HepG2 (cell line): ENCODE measurements around the gene PHLDB1. TPM values are rescaled to one million over a fixed set of nuclear protein-coding genes. Genes with fewer than 3 reads are reported as not detected.

ENCODE experiments used
- ATAC-seq: fragments of 200-7000 bp; cut with Tn5 transposase; 3 replicates; pipeline ENCODE4 v1.9.1; 2020; ENCODE audit warnings: mild to moderate bottlenecking, moderate library complexity
- BruUV-seq: library from RNA; stranded (reverse); fragments of 400-500 nt; replicated peaks from 2 replicates; lab custom pipeline; 2021; lab: Mats Ljungman, UMichigan
- CTCF ChIA-PET: fragments of 300-600 bp; formaldehyde crosslinking; extraction: SDS; loops from one replicate; lab custom pipeline; 2021; ENCODE audit warnings: low total read pairs, inconsistent platforms, low intra/inter-chr PET ratio; lab: Yijun Ruan, JAX
- POLR2A ChIA-PET: fragments of 350-600 bp; sonication (Branson Sonifier 250); formaldehyde crosslinking; loops from one replicate; lab custom pipeline; 2020; ENCODE audit warnings: antibody characterized with exemption, inconsistent platforms; lab: Yijun Ruan, JAX
- DNase-seq: peaks from one replicate; pipeline ENCODE4 v3.0.0-alpha.2; 2015; ENCODE audit warnings: low spot score
- FAIRE-seq: peaks from 3 replicates; lab custom pipeline; 2011; peaks lifted over from hg19 to GRCh38; lab: Jason Lieb, UNC
- H2AFZ ChIP-seq: one replicate; pipeline ENCODE4 v1.6.1; 2011; ENCODE audit warnings: low read length, inconsistent platforms
- H3K27ac ChIP-seq: fragments of 300-600 bp; 3 replicates; pipeline ENCODE4 v1.8.0; 2011; ENCODE audit warnings: mixed run types, mild to moderate bottlenecking, mixed read lengths, low read length, inconsistent platforms; ENCODE audit not compliant: insufficient read depth; ENCODE audit errors: extremely low read length
- H3K27me3 ChIP-seq, 2 experiments: fragments of 200-600 bp in 1 of 2; 2 replicates in 1 of 2; 3 replicates in 1 of 2; pipeline versions ENCODE4 v1.6.0 to v1.8.0; 2011; ENCODE audit warnings: low read length in 2 of 2, mild to moderate bottlenecking in 2 of 2, moderate library complexity in 2 of 2, inconsistent platforms in 1 of 2; ENCODE audit not compliant: insufficient read depth in 2 of 2, control insufficient read depth in 1 of 2
- H3K36me3 ChIP-seq, 2 experiments: fragments of 200-600 bp in 1 of 2; replicated peaks in 1 of 2; 2 replicates in 1 of 2; 3 replicates in 1 of 2; pipeline versions ENCODE4 v1.5.1 to v1.8.0; 2011; ENCODE audit warnings: low read length in 2 of 2, inconsistent platforms in 1 of 2; ENCODE audit not compliant: insufficient read depth in 2 of 2, control insufficient read depth in 1 of 2
- H3K4me1 ChIP-seq: 2 replicates; pipeline ENCODE4 v1.5.1; 2012; ENCODE audit warnings: low read length, inconsistent platforms; ENCODE audit not compliant: insufficient read depth
- H3K4me2 ChIP-seq: 2 replicates; pipeline ENCODE4 v1.6.0; 2011; ENCODE audit warnings: low read depth, low read length, inconsistent platforms
- H3K4me3 ChIP-seq, 3 experiments: fragments of 200-600 bp in 1 of 3; sonication (generic), shearing (Covaris generic) in 1 of 3; replicated peaks in 1 of 3; 2 replicates each; pipeline ENCODE4 v1.5.1; 2011 to 2016; ENCODE audit warnings: low read length in 3 of 3, inconsistent platforms in 2 of 3, low read depth in 2 of 3, mild to moderate bottlenecking in 2 of 3, control low read depth in 1 of 3, mixed read lengths in 1 of 3; ENCODE audit not compliant: insufficient read depth in 1 of 3
- H3K79me2 ChIP-seq: one replicate; pipeline ENCODE4 v1.6.1; 2011; ENCODE audit warnings: low read length, inconsistent platforms; ENCODE audit not compliant: insufficient read depth
- H3K9ac ChIP-seq: 2 replicates; pipeline ENCODE4 v1.6.0; 2011; ENCODE audit warnings: mild to moderate bottlenecking, low read depth, low read length, inconsistent platforms; ENCODE audit not compliant: insufficient read depth
- H3K9me3 ChIP-seq: 2 replicates; pipeline ENCODE4 v1.5.1; 2012; ENCODE audit warnings: mild to moderate bottlenecking, low read length
- H4K20me1 ChIP-seq: 2 replicates; pipeline ENCODE4 v1.6.0; 2011; ENCODE audit warnings: inconsistent platforms, mild to moderate bottlenecking, low read length, moderate library complexity; ENCODE audit not compliant: insufficient read depth
- ARNT ChIP-seq: fragments of 450-650 bp; IDR thresholded peaks from 2 replicates; pipeline ENCODE4 v1.6.1; 2017
- GLMP ChIP-seq: sonication (generic); formaldehyde crosslinking; IDR thresholded peaks from 2 replicates; pipeline ENCODE4 v1.9.0; 2021; ENCODE audit warnings: missing genetic modification reagents, mild to moderate bottlenecking, borderline replicate concordance
- LBX2 ChIP-seq: sonication (generic); formaldehyde crosslinking; IDR thresholded peaks from 2 replicates; pipeline ENCODE4 v1.5.0; 2020; ENCODE audit warnings: missing genetic modification reagents, mild to moderate bottlenecking, borderline replicate concordance
- NFE2L1 ChIP-seq: sonication (generic); formaldehyde crosslinking; IDR thresholded peaks from 2 replicates; pipeline ENCODE4 v1.4.0; 2020; ENCODE audit warnings: missing genetic modification reagents, mild to moderate bottlenecking, borderline replicate concordance
- PAF1 ChIP-seq: IDR thresholded peaks from 2 replicates; pipeline ENCODE4 v1.6.1; 2016; ENCODE audit warnings: missing genetic modification reagents, missing compliant biosample characterization
- TARDBP ChIP-seq: sonication (generic); formaldehyde crosslinking; IDR thresholded peaks from 2 replicates; pipeline ENCODE4 v1.8.0; 2022; ENCODE audit warnings: mild to moderate bottlenecking, missing genetic modification reagents
- ZFYVE20 ChIP-seq: sonication (generic); formaldehyde crosslinking; IDR thresholded peaks from 2 replicates; pipeline ENCODE4 v1.8.0; 2023; ENCODE audit warnings: low read depth, mild to moderate bottlenecking, moderate library complexity, missing genetic modification reagents, borderline replicate concordance
- WGBS: methylation state at CpG from one replicate; pipeline ENCODE4 v1.1.6; 2017; ENCODE audit warnings: low lambda C conversion rate; 5-methylcytosine and 5-hydroxymethylcytosine counted together
- in situ Hi-C: cut with HindIII; loops from 2 replicates; pipeline ENCODE4 v1.10.0; 2017; ENCODE audit warnings: low pct_unique_long_range_greater_than_20kb; ENCODE audit not compliant: extremely low pct_ligation_motif_present
- intact Hi-C: fragments of 100-400 bp; cut with micrococcal nuclease; formaldehyde crosslinking; loops from one replicate; pipeline ENCODE4 v1.10.0; 2022; ENCODE audit not compliant: unreplicated experiment
- polyA plus RNA-seq, 8 experiments: library from polyadenylated mRNA; depleted of rRNA in 3 of 8; stranded (reverse) in 7 of 8; unstranded in 1 of 8; fragments of >200 nt; fragmentation: Illumina TruSeq in 4 of 8; extraction: Trizol in 4 of 8; gene quantifications; 2 replicates each; pipeline versions ENCODE4 v1.2.1 to v1.2.3, GENCODE V29; 2011 to 2016; ENCODE audit warnings: low read depth in 4 of 8, missing spikeins in 1 of 8, mixed read lengths in 1 of 8; ENCODE audit not compliant: insufficient read depth in 1 of 8
- total RNA-seq, 5 experiments: library from RNA; depleted of rRNA; stranded (reverse); fragments of >200 nt; fragmentation: Illumina TruSeq; extraction: Trizol; gene quantifications; 2 replicates each; pipeline ENCODE4 v1.2.3, GENCODE V29; 2016; ENCODE audit warnings: low read depth in 1 of 5
- TF ChIP-seq, protein P1 (sequence below): sonication (generic); formaldehyde crosslinking; IDR thresholded peaks from 2 replicates; pipeline ENCODE4 v1.4.0; 2020; ENCODE audit warnings: missing genetic modification reagents, borderline replicate concordance

PHLDB1 gene
- total and polyA plus RNA-seq, 2 of the 13 experiments (the other 11 are each of a cell fraction or from before 2014, with no cell fraction given), result 13.8 to 14.2 TPM

DNA sequence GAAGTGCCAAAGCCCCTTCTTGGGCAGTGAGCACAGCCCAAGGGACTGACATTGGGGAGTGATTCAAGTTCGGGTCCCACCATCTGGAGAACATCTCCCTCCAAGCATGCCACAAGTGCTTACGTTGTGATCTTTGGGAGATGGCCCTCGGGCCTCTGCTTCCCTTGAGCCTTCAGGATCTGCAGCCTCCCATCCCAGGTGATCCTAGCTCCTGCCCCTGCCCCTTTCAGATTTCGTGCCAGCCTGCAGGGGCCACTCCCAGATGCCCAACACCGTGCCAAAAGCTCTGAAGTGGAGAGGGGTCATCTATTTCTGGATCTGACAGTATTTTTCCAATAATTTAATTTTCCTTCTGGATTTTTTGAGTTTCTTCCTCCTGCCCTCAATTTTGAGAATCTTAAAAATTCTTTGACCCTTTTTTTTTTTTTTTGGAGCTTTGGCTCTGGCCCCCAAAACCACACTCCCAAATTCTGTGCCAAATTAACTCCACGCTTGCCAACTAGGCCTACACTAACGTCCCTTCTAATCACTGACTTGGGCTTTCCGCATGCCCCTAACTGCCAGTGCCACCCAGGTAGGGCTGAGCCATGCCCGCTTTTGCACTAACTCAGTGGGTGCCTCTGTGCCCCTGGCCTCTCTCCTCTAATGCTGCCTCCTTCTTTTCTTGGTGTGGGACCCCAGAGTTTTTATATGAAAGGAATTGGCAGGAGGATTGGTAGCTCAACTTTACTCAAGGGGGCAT, 25.3 kb downstream of the PHLDB1 start:
- no peak overlapping the region for H3K27ac ChIP-seq
- no peak overlapping the region for H2AFZ ChIP-seq
- WGBS, result 90% methylated on average over 9 of the region's 9 CpGs
- ChIA-PET CTCF (no interaction called here), POLR2A (interaction anchor here (2.2 to 2.7 kb wide), 2 partner anchors 12 to 24 kb away, joined by 7 to 8 read pairs; no protein-coding TSS in a partner anchor)
- H3K4me3 ChIP-seq, result no peak overlapping the region
- no peak for FAIRE-seq
- BruUV-seq, result no TSS peak
- no peak for ATAC-seq
- H3K4me1 ChIP-seq, result peaks cover 9% of the 10 kb centered on the region
- no peak overlapping the region for H3K9ac ChIP-seq
- no peaks in the 10 kb centered on the region for H4K20me1 ChIP-seq
- H3K36me3 ChIP-seq, result peaks cover 4 to 8% of the 10 kb centered on the region in 2 experiments; a peak in 3 of 5 replicates
- TF ChIP-seq NFE2L1 (CRISPR knock-in tag) (no peak), PAF1 (no peak), ARNT (no peak), TARDBP (CRISPR knock-in tag) (no peak), ZFYVE20 (CRISPR knock-in tag) (no peak), GLMP (CRISPR knock-in tag) (no peak), LBX2 (no peak)
- TF ChIP-seq, protein P1, sequence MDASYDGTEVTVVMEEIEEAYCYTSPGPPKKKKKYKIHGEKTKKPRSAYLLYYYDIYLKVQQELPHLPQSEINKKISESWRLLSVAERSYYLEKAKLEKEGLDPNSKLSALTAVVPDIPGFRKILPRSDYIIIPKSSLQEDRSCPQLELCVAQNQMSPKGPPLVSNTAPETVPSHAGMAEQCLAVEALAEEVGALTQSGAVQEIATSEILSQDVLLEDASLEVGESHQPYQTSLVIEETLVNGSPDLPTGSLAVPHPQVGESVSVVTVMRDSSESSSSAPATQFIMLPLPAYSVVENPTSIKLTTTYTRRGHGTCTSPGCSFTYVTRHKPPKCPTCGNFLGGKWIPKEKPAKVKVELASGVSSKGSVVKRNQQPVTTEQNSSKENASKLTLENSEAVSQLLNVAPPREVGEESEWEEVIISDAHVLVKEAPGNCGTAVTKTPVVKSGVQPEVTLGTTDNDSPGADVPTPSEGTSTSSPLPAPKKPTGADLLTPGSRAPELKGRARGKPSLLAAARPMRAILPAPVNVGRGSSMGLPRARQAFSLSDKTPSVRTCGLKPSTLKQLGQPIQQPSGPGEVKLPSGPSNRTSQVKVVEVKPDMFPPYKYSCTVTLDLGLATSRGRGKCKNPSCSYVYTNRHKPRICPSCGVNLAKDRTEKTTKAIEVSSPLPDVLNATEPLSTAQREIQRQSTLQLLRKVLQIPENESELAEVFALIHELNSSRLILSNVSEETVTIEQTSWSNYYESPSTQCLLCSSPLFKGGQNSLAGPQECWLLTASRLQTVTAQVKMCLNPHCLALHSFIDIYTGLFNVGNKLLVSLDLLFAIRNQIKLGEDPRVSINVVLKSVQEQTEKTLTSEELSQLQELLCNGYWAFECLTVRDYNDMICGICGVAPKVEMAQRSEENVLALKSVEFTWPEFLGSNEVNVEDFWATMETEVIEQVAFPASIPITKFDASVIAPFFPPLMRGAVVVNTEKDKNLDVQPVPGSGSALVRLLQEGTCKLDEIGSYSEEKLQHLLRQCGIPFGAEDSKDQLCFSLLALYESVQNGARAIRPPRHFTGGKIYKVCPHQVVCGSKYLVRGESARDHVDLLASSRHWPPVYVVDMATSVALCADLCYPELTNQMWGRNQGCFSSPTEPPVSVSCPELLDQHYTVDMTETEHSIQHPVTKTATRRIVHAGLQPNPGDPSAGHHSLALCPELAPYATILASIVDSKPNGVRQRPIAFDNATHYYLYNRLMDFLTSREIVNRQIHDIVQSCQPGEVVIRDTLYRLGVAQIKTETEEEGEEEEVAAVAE (CRISPR knock-in tag), result no peak
- no peaks in the 10 kb centered on the region for H3K27me3 ChIP-seq
- H3K79me2 ChIP-seq, result no peaks in the 10 kb centered on the region
- no peak for DNase-seq
- intact Hi-C loops, result no loop called here
- H3K9me3 ChIP-seq, result no peaks in the 10 kb centered on the region
- in situ Hi-C loops, result no loop called here
- H3K4me2 ChIP-seq, result no peak overlapping the region
